H1 (cell line): Measurements from ENCODE around the gene LY9. TPM values are rescaled to one million over a fixed set of nuclear protein-coding genes. Genes with fewer than 3 reads are reported as not detected.

Experiments
- CTCF ChIA-PET: fragments of 300-600 bp; sonication (Branson Sonifier 250); formaldehyde crosslinking; loops from one replicate; lab custom pipeline; 2021; ENCODE audit not compliant: partially characterized antibody; lab: Charles Lee
- POLR2A ChIA-PET: fragments of 300-600 bp; sonication (Branson Sonifier 250); formaldehyde crosslinking; loops from one replicate; lab custom pipeline; 2021; ENCODE audit warnings: inconsistent platforms; ENCODE audit not compliant: partially characterized antibody; lab: Charles Lee
- DNase-seq, 2 experiments: peaks; one replicate each; pipeline versions ENCODE4 v3.0.0 to v3.0.0-alpha.2; 2010 to 2022; ENCODE audit warnings: low spot score in 2 of 2, low read depth in 1 of 2, mixed read lengths in 1 of 2
- FAIRE-seq: peaks from 2 replicates; lab custom pipeline; 2011; peaks lifted over from hg19 to GRCh38; lab: Jason Lieb, UNC
- H2AFZ ChIP-seq: 2 replicates; pipeline ENCODE4 v1.8.1; 2012; ENCODE audit warnings: low read length, inconsistent platforms
- H2AK5ac ChIP-seq: 2 replicates; pipeline ENCODE4 v1.6.1; 2013; ENCODE audit warnings: low read depth, low read length
- H2BK120ac ChIP-seq: replicated peaks from 2 replicates; pipeline ENCODE3; 2013; ENCODE audit warnings: low read depth, low read length, inconsistent platforms
- H2BK12ac ChIP-seq: 2 replicates; pipeline ENCODE4 v1.6.1; 2013; ENCODE audit warnings: low read depth, low read length
- H2BK15ac ChIP-seq: 2 replicates; pipeline ENCODE4 v1.6.1; 2013; ENCODE audit warnings: low read length
- H2BK20ac ChIP-seq: 2 replicates; pipeline ENCODE4 v1.6.1; 2013; ENCODE audit warnings: low read length
- H2BK5ac ChIP-seq: 2 replicates; pipeline ENCODE4 v1.6.1; 2013; ENCODE audit warnings: low read depth, low read length
- H3K14ac ChIP-seq: 2 replicates; pipeline ENCODE4 v1.6.1; 2013; ENCODE audit warnings: inconsistent platforms; ENCODE audit not compliant: insufficient read length
- H3K18ac ChIP-seq: 2 replicates; pipeline ENCODE4 v1.6.1; 2013; ENCODE audit warnings: low read length; ENCODE audit errors: extremely low read depth
- H3K23ac ChIP-seq: 2 replicates; pipeline ENCODE4 v1.6.1; 2013; ENCODE audit warnings: inconsistent platforms; ENCODE audit not compliant: insufficient read length
- H3K23me2 ChIP-seq: 2 replicates; pipeline ENCODE4 v1.6.1; 2013; ENCODE audit warnings: low read depth, low read length
- H3K27ac ChIP-seq: 2 replicates; pipeline ENCODE4 v1.6.1; 2011; ENCODE audit warnings: low read depth, low read length, inconsistent platforms
- H3K27me3 ChIP-seq, 4 experiments: replicated peaks in 1 of 4; 1 replicate in 1 of 4; 2 replicates in 3 of 4; pipeline versions ENCODE4 v1.6.1 to v1.8.1; 2011 to 2013; ENCODE audit warnings: low read length in 3 of 4, mild to moderate bottlenecking in 3 of 4, inconsistent platforms in 2 of 4, mixed read lengths in 2 of 4, moderate library complexity in 1 of 4; ENCODE audit not compliant: control insufficient read depth in 3 of 4, insufficient read depth in 3 of 4; ENCODE audit errors: extremely low read depth in 1 of 4
- H3K36me3 ChIP-seq, 4 experiments: 2 replicates each; pipeline versions ENCODE4 v1.6.1 to v1.8.1; 2011 to 2013; ENCODE audit warnings: mild to moderate bottlenecking in 4 of 4, low read length in 3 of 4, moderate library complexity in 2 of 4, control low read depth in 1 of 4, inconsistent platforms in 1 of 4; ENCODE audit not compliant: insufficient read depth in 4 of 4, control insufficient read depth in 2 of 4
- H3K4ac ChIP-seq: replicated peaks from 2 replicates; pipeline ENCODE3; 2013; ENCODE audit warnings: low read length, low read depth, mixed read lengths, inconsistent platforms; ENCODE audit not compliant: insufficient read length
- H3K4me1 ChIP-seq, 4 experiments: replicated peaks in 1 of 4; 1 replicate in 1 of 4; 2 replicates in 3 of 4; pipeline versions ENCODE4 v1.6.1 to v1.8.1; 2011 to 2013; ENCODE audit warnings: low read length in 3 of 4, inconsistent platforms in 2 of 4, mixed read lengths in 1 of 4; ENCODE audit not compliant: insufficient read depth in 4 of 4, control insufficient read depth in 3 of 4
- H3K4me2 ChIP-seq, 2 experiments: 2 replicates each; pipeline versions ENCODE4 v1.6.1 to v1.8.1; 2011 to 2013; ENCODE audit warnings: low read depth in 2 of 2, low read length in 2 of 2, control low read depth in 1 of 2, inconsistent platforms in 1 of 2, mild to moderate bottlenecking in 1 of 2; ENCODE audit not compliant: insufficient read depth in 1 of 2
- H3K4me3 ChIP-seq, 4 experiments: fragments of 200-600, 300-600 bp in 1 of 4; sonication (generic), shearing (Covaris generic), sonication (Bioruptor Twin) in 1 of 4; 2 replicates each; pipeline versions ENCODE4 v1.5.1 to v1.8.1; 2011 to 2016; ENCODE audit warnings: low read length in 4 of 4, low read depth in 3 of 4, control low read depth in 2 of 4, inconsistent platforms in 2 of 4, mild to moderate bottlenecking in 2 of 4, mixed read lengths in 1 of 4, moderate library complexity in 1 of 4; ENCODE audit not compliant: insufficient read depth in 2 of 4; ENCODE audit errors: extremely low read depth in 1 of 4
- H3K56ac ChIP-seq: replicated peaks from 2 replicates; pipeline ENCODE3; 2013; ENCODE audit warnings: low read depth, mild to moderate bottlenecking, mixed read lengths, low read length, inconsistent platforms; ENCODE audit not compliant: insufficient read length
- H3K79me1 ChIP-seq: 2 replicates; pipeline ENCODE4 v1.6.1; 2013; ENCODE audit warnings: low read depth, low read length, control low read depth
- H3K79me2 ChIP-seq, 2 experiments: 2 replicates each; pipeline versions ENCODE4 v1.6.1 to v1.8.1; 2012 to 2013; ENCODE audit warnings: low read length in 2 of 2, mild to moderate bottlenecking in 2 of 2, inconsistent platforms in 1 of 2; ENCODE audit not compliant: insufficient read depth in 2 of 2, control insufficient read depth in 1 of 2
- H3K9ac ChIP-seq, 4 experiments: replicated peaks in 1 of 4; 1 replicate in 1 of 4; 2 replicates in 3 of 4; pipeline versions ENCODE4 v1.6.1 to v1.8.1; 2011 to 2013; ENCODE audit warnings: low read depth in 3 of 4, low read length in 3 of 4, control low read depth in 2 of 4, mild to moderate bottlenecking in 2 of 4, moderate library complexity in 2 of 4, inconsistent platforms in 1 of 4; ENCODE audit errors: extremely low read depth in 1 of 4
- H3K9me3 ChIP-seq, 2 experiments: 2 replicates each; pipeline versions ENCODE4 v1.6.1 to v1.8.1; 2012 to 2013; ENCODE audit warnings: mild to moderate bottlenecking in 2 of 2, moderate library complexity in 2 of 2, control low read depth in 1 of 2, inconsistent platforms in 1 of 2, low read depth in 1 of 2, low read length in 1 of 2, mixed read lengths in 1 of 2; ENCODE audit not compliant: insufficient read depth in 2 of 2
- H4K20me1 ChIP-seq, 2 experiments: replicated peaks in 1 of 2; 2 replicates each; pipeline versions ENCODE3 to v1.8.1; 2011 to 2013; ENCODE audit warnings: inconsistent platforms in 2 of 2, low read length in 2 of 2, mild to moderate bottlenecking in 1 of 2; ENCODE audit not compliant: insufficient read depth in 2 of 2, control insufficient read depth in 1 of 2
- H4K5ac ChIP-seq: 2 replicates; pipeline ENCODE4 v1.6.1; 2013; ENCODE audit warnings: low read length, low read depth, mixed read lengths, inconsistent platforms; ENCODE audit not compliant: insufficient read length
- H4K8ac ChIP-seq: 2 replicates; pipeline ENCODE4 v1.8.0; 2013; ENCODE audit warnings: mild to moderate bottlenecking, moderate library complexity, low read length, inconsistent platforms; ENCODE audit not compliant: insufficient read depth; ENCODE audit errors: extremely low read depth
- H4K91ac ChIP-seq: replicated peaks from 2 replicates; pipeline ENCODE3; 2013; ENCODE audit warnings: low read length, mixed read lengths, inconsistent platforms; ENCODE audit not compliant: insufficient read length
- CBX8 ChIP-seq: fragments of 300-800, 300-1000 bp; sonication (generic); IDR thresholded peaks from 2 replicates; pipeline ENCODE4 v1.7.1; 2016; ENCODE audit warnings: low read depth, low read length, borderline replicate concordance
- NANOG ChIP-seq: IDR thresholded peaks from 2 replicates; pipeline ENCODE4 v1.6.1; 2011; ENCODE audit warnings: low read length, low read depth, mild to moderate bottlenecking, inconsistent platforms; ENCODE audit not compliant: insufficient read depth, poor library complexity, severe bottlenecking
- SIRT6 ChIP-seq: IDR thresholded peaks from one replicate; pipeline ENCODE4 v1.7.1; 2012; ENCODE audit warnings: low read length, inconsistent platforms
- WGBS, 2 experiments: shearing (Covaris generic) in 1 of 2; methylation state at CpG; one replicate each; pipeline versions ENCODE4 v1.1.6 to v1.1.7; 2013 to 2015; ENCODE audit warnings: low lambda C conversion rate in 2 of 2, mixed read lengths in 2 of 2, inconsistent platforms in 1 of 2, low coverage in 1 of 2, missing lambda C conversion rate in 1 of 2; ENCODE audit not compliant: insufficient replicate concordance in 2 of 2, insufficient coverage in 1 of 2, insufficient read length in 1 of 2; ENCODE audit errors: extremely low coverage in 1 of 2, missing lambda C conversion rate in 1 of 2; 5-methylcytosine and 5-hydroxymethylcytosine counted together
- polyA plus RNA-seq, 7 experiments: library from polyadenylated mRNA; depleted of rRNA in 3 of 7; stranded (reverse) in 5 of 7; unstranded in 2 of 7; fragments of >200 nt in 5 of 7; fragments of 200-250 nt in 2 of 7; gene quantifications; 1 replicate in 5 of 7; 2 replicates in 1 of 7; 4 replicates in 1 of 7; pipeline versions ENCODE4 v1.2.1 to v1.2.3, GENCODE V29; 2011 to 2013; ENCODE audit warnings: missing spikeins in 2 of 7, mixed read lengths in 2 of 7
- total RNA-seq: library from RNA; stranded (reverse); fragmentation: NEBNext Ultra II Directional; extraction: Animal tissue kit (Norgen Biotek cat#: 25700); gene quantifications from 2 replicates; pipeline ENCODE4 v1.2.1, GENCODE V29; 2021

The LY9 gene
- total and polyA plus RNA-seq, 2 of the 8 experiments (the other 6 are each of a cell fraction or from before 2014, with no cell fraction given), result not detected

- H3K4ac ChIP-seq, result no peak overlapping the region
- FAIRE-seq (no peak), DNase-seq (no peak)
- no peaks in the 10 kb centered on the region for H3K9me3 ChIP-seq
- POLR2A ChIA-PET, result no interaction called here
- H4K91ac ChIP-seq, result no peak overlapping the region
- H3K79me1 ChIP-seq, result no peaks in the 10 kb centered on the region
- no peaks in the 10 kb centered on the region for H3K4me1 ChIP-seq
- H4K8ac ChIP-seq, result no peak overlapping the region
- H2AFZ ChIP-seq, result no peak overlapping the region
- H3K18ac ChIP-seq, result no peak overlapping the region
- no peak overlapping the region for H3K56ac ChIP-seq
- no peak overlapping the region for H4K5ac ChIP-seq
- no peak overlapping the region for H2BK15ac ChIP-seq
- no peak overlapping the region for H3K27ac ChIP-seq
- 63% methylated on average over 3 of the region's 3 CpGs; no CpG with 5 or more reads in 1 of the 2 experiments for WGBS, 2 experiments
- no peak overlapping the region for H3K9ac ChIP-seq
- no peaks in the 10 kb centered on the region for H4K20me1 ChIP-seq
- H2BK120ac ChIP-seq, result no peak overlapping the region
- H3K4me2 ChIP-seq, result no peak overlapping the region
- H2BK20ac ChIP-seq, result no peak overlapping the region
- H3K14ac ChIP-seq, result no peak overlapping the region
- CTCF ChIA-PET, result interaction anchor here (1.0 to 10.7 kb wide), 9 partner anchors 11 to 159 kb away, joined by 3 to 80 read pairs (median 9); no protein-coding TSS in a partner anchor
- no peak overlapping the region for H3K23ac ChIP-seq
- H3K4me3 ChIP-seq, result no peak overlapping the region
- no peak overlapping the region for H2BK12ac ChIP-seq
- no peaks in the 10 kb centered on the region for H3K36me3 ChIP-seq
- H2BK5ac ChIP-seq, result no peak overlapping the region
- no peaks in the 10 kb centered on the region for H3K23me2 ChIP-seq
- H3K27me3 ChIP-seq, result no peaks in the 10 kb centered on the region
- no peak for TF ChIP-seq SIRT6
- no peak for TF ChIP-seq NANOG
- TF ChIP-seq CBX8, result no peak
- no peaks in the 10 kb centered on the region for H3K79me2 ChIP-seq
- no peak overlapping the region for H2AK5ac ChIP-seq
Observed at GRCh38 chr1:160794376-160794775, 1.6 kb upstream of the LY9 start.
